GM19193 (cell line): Measurements from ENCODE around the gene STARD10.

Experiments used
- POLR2A ChIP-seq: IDR thresholded peaks from 4 replicates; pipeline ENCODE4 v1.6.1; 2011; ENCODE audit not compliant: insufficient read depth, insufficient read length; ENCODE audit errors: extremely low read depth

The STARD10 gene

GRCh38 chr11:72711141-72711540, 82.7 kb downstream of the STARD10 start:
- TF ChIP-seq POLR2A: no peak

- no peak for TF ChIP-seq POLR2A
Measured at GRCh38 chr11:72710278-72710677, 83.6 kb downstream of the STARD10 start.

- TF ChIP-seq POLR2A: no peak
Measured at GRCh38 chr11:72709478-72710238, 84.2 kb downstream of the STARD10 start.

- no peak for TF ChIP-seq POLR2A
Measured at GRCh38 chr11:72707032-72707431, 86.8 kb downstream of the STARD10 start.

GRCh38 chr11:72706579-72706978, 87.3 kb downstream of the STARD10 start:
- TF ChIP-seq POLR2A: no peak

- no peak for TF ChIP-seq POLR2A
Measured at GRCh38 chr11:72705442-72706365, 88.1 kb downstream of the STARD10 start.

GRCh38 chr11:72704783-72705265, 89.0 kb downstream of the STARD10 start:
- TF ChIP-seq POLR2A: no peak
